HG02885 (cell line): Measurements from ENCODE around the gene PCP4L1.
A peak's percentile ranks its signal among the peaks of the same experiment; 100 is the strongest.
"Not testable (repeated sequence)": the region's sequence is repeated elsewhere in the genome, so short reads cannot be mapped to it uniquely, and the experiment has no call there.

ENCODE experiments used
- ATAC-seq: cut with Tn5 transposase; IDR thresholded peaks from one replicate; pipeline ENCODE4 v1.9.1; 2021; ENCODE audit warnings: mild to moderate bottlenecking; ENCODE audit not compliant: unreplicated experiment, poor library complexity

PCP4L1 gene

DNA sequence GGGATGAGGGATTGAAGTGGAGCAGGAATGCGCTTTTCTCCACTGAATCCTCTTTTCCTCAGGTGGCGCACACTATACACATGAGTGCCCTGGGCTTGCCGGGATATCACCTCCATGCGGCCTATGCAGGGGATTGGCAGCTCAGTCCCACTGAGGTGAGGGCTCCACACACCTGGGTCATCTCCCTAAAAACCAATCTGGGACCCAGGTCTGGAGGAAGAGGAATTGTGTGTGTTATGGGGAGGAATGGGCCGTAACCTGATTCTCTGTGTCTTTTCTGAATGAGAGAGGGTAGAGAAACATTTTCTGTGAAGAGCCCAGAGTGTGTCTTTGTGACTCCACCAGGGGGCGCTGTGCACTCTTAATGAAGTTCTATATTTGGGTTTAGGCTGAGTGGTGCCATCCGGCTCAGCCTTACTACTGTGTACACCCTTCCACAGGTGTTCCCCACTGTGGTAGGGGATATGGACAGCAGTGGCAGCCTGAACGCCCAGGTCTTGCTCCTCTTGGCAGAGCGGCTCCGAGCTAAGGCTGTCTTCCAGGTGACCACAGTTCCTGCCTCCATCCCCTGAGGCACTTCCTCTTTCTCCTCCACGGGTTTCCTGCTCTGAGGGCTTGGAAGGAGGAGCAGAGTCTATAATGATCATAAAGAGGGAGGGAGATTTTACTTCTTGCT lies 31.2 kb upstream of the PCP4L1 start:
- ATAC-seq = peak; percentile 36

DNA sequence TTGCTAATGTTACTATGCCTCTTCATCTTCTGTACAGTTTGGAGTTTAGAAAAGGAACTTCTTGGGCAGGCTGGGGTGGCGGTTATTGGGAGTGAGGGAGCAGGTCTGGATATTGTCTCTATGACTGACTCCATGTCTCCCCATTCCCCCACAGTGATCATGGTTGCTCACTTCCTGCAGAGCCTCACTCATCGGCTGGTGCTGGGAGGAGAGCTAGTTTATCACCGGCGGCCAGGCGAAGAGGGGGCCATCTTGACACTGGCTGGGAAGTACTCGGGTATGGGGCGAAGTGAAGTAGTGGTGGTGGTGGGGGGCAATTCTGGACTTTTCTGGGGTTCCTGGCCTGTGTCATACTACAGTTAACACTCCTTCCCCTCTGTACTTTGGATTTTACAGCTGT lies 30.5 kb upstream of the PCP4L1 start:
- no peak for ATAC-seq

DNA sequence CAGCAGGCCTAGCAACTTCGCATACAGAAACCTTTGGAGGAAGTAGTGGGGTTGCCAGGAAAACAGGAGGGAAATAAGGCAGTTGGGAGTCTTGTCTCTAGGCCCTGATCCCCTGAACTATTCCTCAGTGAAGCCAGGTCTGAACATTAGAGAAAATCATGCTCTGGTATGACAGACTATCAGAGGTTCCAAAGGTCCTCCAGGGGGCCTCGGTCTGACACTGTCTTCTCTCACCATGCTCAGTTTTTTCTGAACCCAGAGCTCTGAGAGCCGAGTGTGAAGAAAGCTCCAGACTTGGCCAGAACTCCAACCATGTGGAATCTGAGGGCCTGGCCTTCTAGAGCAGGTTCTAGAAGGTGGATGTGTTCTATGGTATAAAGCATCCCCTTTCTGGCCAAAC lies 28.6 kb upstream of the PCP4L1 start:
- no peak for ATAC-seq

GRCh38 chr1:161230762-161231161 lies 27.8 kb upstream of the PCP4L1 start:
- no peak for ATAC-seq

GRCh38 chr1:161233102-161233501 lies 25.4 kb upstream of the PCP4L1 start:
- no peak for ATAC-seq

- ATAC-seq = no peak
Measured at GRCh38 chr1:161235957-161236775, 22.4 kb upstream of the PCP4L1 start.

DNA sequence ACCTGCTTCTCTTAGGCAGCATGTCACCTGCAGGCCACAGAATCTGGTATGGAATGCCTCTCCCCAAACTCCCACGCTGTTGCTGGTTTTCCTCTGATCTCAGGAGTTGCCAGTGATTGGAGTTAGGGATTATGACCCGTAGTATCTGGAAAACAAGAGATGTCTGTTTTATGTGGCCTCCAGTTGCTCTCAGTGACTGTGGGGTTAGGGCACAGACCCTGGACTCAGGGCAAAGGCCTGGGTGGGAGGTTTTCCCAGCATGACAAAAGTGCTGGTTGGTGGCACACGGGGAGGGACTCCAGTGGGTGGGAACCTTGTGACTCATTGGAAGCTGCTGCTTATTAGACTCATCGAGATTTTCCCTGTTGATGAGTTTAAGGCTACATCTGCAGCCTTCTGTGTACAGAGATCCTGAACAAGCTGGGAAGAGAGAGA lies 20.5 kb upstream of the PCP4L1 start, which contains the start of gene NR1I3:
Gene NR1I3, minus strand, starts transcription at position 165 of the 435 bp plus-strand sequence. CDS start 1,638 bp downstream, outside the sequence.
- ATAC-seq = no peak

DNA sequence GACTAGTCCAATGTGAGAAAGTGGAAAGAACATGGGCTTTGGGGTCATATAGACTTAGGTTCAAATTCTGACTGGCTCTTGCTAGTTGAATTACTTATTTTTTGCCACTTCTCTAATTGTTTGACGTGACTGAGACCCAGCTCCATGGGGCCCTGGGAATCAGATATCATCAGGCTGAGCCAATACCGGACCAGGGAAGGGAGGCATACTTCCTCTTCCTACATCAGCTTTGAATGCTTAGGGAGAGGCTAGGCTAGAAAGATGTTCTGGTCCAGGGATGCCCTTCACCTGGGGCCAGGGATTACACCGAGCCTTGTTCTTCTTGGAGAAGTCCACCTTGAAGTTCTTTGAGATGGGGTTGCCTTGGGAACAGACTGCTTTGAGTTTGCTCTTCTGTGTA lies 16.9 kb upstream of the PCP4L1 start:
- ATAC-seq = no peak

GRCh38 chr1:161242313-161242712 lies 16.2 kb upstream of the PCP4L1 start:
- no peak for ATAC-seq

DNA sequence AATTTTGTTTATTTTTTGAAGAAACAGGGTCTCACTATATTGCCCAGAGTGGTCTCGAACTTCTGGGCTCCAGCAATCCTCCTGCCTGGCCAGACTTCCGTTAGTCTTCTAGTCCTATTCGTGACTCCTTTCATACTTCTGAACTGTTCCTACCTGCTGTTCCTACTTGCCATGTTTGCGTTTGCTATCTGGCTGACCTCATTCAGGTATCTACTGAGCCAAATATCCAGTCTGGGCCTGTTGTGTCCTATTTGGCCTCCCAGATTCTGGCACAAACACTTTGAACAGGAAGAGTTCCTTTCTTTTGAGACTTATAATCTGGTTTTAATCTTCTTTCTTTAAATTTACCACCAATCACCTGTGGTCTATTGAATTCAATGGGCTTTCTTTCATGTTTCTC lies 13.7 kb upstream of the PCP4L1 start:
- ATAC-seq = no peak

- ATAC-seq = not testable (repeated sequence)
Measured at GRCh38 chr1:161250100-161250499, 8.4 kb upstream of the PCP4L1 start.

DNA sequence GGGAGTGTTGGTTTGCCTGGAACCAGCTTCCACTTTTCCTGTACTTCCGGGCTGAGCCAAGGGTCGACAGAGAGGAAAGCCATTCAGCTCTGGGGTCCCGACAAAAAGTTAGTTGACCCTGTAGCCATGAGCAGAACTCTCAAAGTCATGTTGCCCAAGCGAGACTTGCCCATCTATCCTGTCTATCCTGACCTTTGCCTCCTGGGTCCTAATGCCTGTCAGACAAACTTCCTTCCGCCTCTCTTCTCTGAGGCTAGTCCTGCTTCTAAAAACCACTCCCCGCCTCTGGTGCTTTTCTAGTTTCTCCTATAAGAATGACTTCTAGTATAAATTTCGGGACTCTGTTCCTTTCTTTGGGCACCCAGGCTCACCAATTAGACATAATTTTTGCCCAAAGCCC lies 7.7 kb upstream of the PCP4L1 start:
- no peak for ATAC-seq

GRCh38 chr1:161251579-161251978 lies 7.0 kb upstream of the PCP4L1 start:
- no peak for ATAC-seq

GRCh38 chr1:161255302-161255701 lies 3.2 kb upstream of the PCP4L1 start:
- ATAC-seq = not testable (repeated sequence)

GRCh38 chr1:161255955-161256520 lies 2.5 kb upstream of the PCP4L1 start:
- ATAC-seq = not testable (repeated sequence)

- ATAC-seq = not testable (repeated sequence)
Measured at GRCh38 chr1:161257109-161257508, 1.4 kb upstream of the PCP4L1 start.

DNA sequence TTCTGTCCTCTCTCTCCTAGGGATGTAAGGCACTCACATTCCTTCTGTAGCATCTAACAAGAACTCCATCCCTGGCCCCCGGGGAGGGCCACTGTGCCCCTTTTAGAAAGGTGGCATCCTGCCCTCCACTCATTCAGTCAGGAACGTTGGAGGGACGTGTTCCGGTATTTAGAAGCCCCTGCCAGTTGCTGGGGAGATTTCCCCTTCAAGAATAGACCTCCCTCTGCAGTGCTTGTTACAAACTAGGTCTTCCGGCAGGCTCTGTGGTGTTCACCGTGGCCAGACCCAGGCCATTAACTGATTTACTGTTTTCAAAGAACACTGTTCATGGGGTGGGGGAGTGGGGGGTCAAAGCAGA lies 779 bp downstream of the PCP4L1 start:
- no peak for ATAC-seq

DNA sequence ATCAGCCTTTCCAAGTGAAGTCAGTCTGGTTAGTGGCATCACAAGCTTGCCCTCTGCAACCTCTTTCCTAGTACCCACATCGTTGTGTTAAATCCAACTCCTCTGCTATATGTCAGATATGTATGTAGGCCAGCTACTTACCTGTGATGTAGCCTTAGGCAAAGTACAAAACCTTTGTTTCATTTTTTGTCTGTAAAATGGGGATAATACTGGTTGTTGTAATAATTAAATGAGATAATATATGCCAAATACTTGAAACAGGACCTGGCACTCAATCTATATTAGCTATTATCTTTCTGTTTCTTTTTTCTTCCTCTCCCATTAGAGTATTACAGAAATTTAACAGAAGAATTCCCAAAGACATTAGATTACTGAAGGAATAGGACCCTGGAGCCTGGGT lies 1.2 kb downstream of the PCP4L1 start:
- no peak for ATAC-seq

- no peak for ATAC-seq
Measured at GRCh38 chr1:161260376-161261260, 2.1 kb downstream of the PCP4L1 start.
